H9 (cell line): ENCODE measurements around the gene HPCAL4. TPM values are rescaled to one million over a fixed set of nuclear protein-coding genes. Genes with fewer than 3 reads are reported as not detected.

Source experiments
- DNase-seq: peaks from one replicate; pipeline ENCODE4 v3.0.0-alpha.2; 2017
- H2AFZ ChIP-seq: one replicate; pipeline ENCODE4 v1.6.1; 2013; ENCODE audit warnings: mild to moderate bottlenecking, low read length, control low read depth, moderate library complexity
- H2AK5ac ChIP-seq: 2 replicates; pipeline ENCODE4 v1.6.1; 2013; ENCODE audit warnings: low read length, control low read depth, mixed read lengths; ENCODE audit not compliant: insufficient read length
- H2BK120ac ChIP-seq: one replicate; pipeline ENCODE4 v1.6.1; 2013; ENCODE audit warnings: low read depth, mild to moderate bottlenecking, low read length, control low read depth, inconsistent platforms; ENCODE audit not compliant: poor library complexity, severe bottlenecking
- H2BK12ac ChIP-seq: 2 replicates; pipeline ENCODE4 v1.6.1; 2013; ENCODE audit warnings: low read length, control low read depth, mixed read lengths, low read depth; ENCODE audit not compliant: insufficient read length
- H2BK15ac ChIP-seq: 2 replicates; pipeline ENCODE4 v1.6.1; 2013; ENCODE audit warnings: low read depth, low read length, control low read depth
- H2BK20ac ChIP-seq: one replicate; pipeline ENCODE4 v1.6.1; 2013; ENCODE audit warnings: low read depth, mild to moderate bottlenecking, low read length, control low read depth, inconsistent platforms; ENCODE audit not compliant: poor library complexity, severe bottlenecking
- H2BK5ac ChIP-seq: 2 replicates; pipeline ENCODE4 v1.6.1; 2013; ENCODE audit warnings: low read length, control low read depth, mixed read lengths; ENCODE audit not compliant: insufficient read length
- H3K14ac ChIP-seq: 2 replicates; pipeline ENCODE4 v1.6.1; 2013; ENCODE audit warnings: low read length, control low read depth; ENCODE audit not compliant: insufficient read depth
- H3K18ac ChIP-seq: 2 replicates; pipeline ENCODE4 v1.6.1; 2013; ENCODE audit warnings: low read depth, mild to moderate bottlenecking, mixed read lengths, low read length, control low read depth; ENCODE audit not compliant: insufficient read length
- H3K23ac ChIP-seq: 2 replicates; pipeline ENCODE4 v1.6.1; 2013; ENCODE audit warnings: low read length, control low read depth, mixed read lengths, low read depth; ENCODE audit not compliant: insufficient read length
- H3K23me2 ChIP-seq: 2 replicates; pipeline ENCODE4 v1.6.1; 2013; ENCODE audit warnings: low read depth, mild to moderate bottlenecking, mixed read lengths, low read length, control low read depth; ENCODE audit not compliant: insufficient read length, poor library complexity, severe bottlenecking
- H3K27ac ChIP-seq: 2 replicates; pipeline ENCODE4 v1.5.1; 2013; ENCODE audit warnings: low read length, control low read depth, mixed read lengths, low read depth; ENCODE audit not compliant: insufficient read length
- H3K27me3 ChIP-seq: 2 replicates; pipeline ENCODE4 v1.6.1; 2013; ENCODE audit warnings: low read length, control low read depth, inconsistent platforms; ENCODE audit not compliant: insufficient read depth
- H3K4ac ChIP-seq: 2 replicates; pipeline ENCODE4 v1.6.1; 2013; ENCODE audit warnings: low read depth, mild to moderate bottlenecking, control low read depth, inconsistent platforms, low read length, moderate library complexity
- H3K4me1 ChIP-seq: 2 replicates; pipeline ENCODE4 v1.6.1; 2013; ENCODE audit warnings: low read length, control low read depth, inconsistent platforms; ENCODE audit not compliant: insufficient read depth
- H3K4me2 ChIP-seq: 2 replicates; pipeline ENCODE4 v1.6.1; 2013; ENCODE audit warnings: low read length, control low read depth, mixed read lengths; ENCODE audit not compliant: insufficient read length, insufficient read depth
- H3K56ac ChIP-seq: 2 replicates; pipeline ENCODE4 v1.6.1; 2013; ENCODE audit warnings: low read depth, mild to moderate bottlenecking, mixed read lengths, low read length, control low read depth; ENCODE audit not compliant: insufficient read length
- H3K79me1 ChIP-seq: 2 replicates; pipeline ENCODE4 v1.6.1; 2013; ENCODE audit warnings: low read depth, mild to moderate bottlenecking, moderate library complexity, low read length, control low read depth, inconsistent platforms; ENCODE audit not compliant: insufficient read depth, poor library complexity, severe bottlenecking
- H3K79me2 ChIP-seq: 2 replicates; pipeline ENCODE4 v1.6.1; 2013; ENCODE audit warnings: low read length, control low read depth, inconsistent platforms; ENCODE audit not compliant: insufficient read depth
- H3K9ac ChIP-seq: 2 replicates; pipeline ENCODE4 v1.6.1; 2013; ENCODE audit warnings: low read length, control low read depth, mixed read lengths; ENCODE audit not compliant: insufficient read length; ENCODE audit errors: extremely low read depth
- H3K9me3 ChIP-seq: one replicate; pipeline ENCODE4 v1.6.1; 2013; ENCODE audit warnings: low read depth, low read length, inconsistent platforms; ENCODE audit not compliant: control insufficient read depth
- H3T11ph ChIP-seq: one replicate; pipeline ENCODE4 v1.6.1; 2013; ENCODE audit warnings: mild to moderate bottlenecking, low read length, control low read depth, inconsistent platforms
- H4K20me1 ChIP-seq: one replicate; pipeline ENCODE4 v1.6.1; 2013; ENCODE audit not compliant: control insufficient read depth, insufficient read length, insufficient read depth
- H4K5ac ChIP-seq: 2 replicates; pipeline ENCODE4 v1.6.1; 2013; ENCODE audit warnings: low read depth, mild to moderate bottlenecking, mixed read lengths, low read length, control low read depth; ENCODE audit not compliant: insufficient read length
- H4K8ac ChIP-seq: replicated peaks from 2 replicates; pipeline ENCODE4 v1.6.1; 2013; ENCODE audit warnings: low read length, control low read depth, mixed read lengths, low read depth; ENCODE audit not compliant: insufficient read length
- H4K91ac ChIP-seq: 2 replicates; pipeline ENCODE4 v1.6.1; 2013; ENCODE audit warnings: low read depth, mild to moderate bottlenecking, moderate library complexity, mixed read lengths, low read length, control low read depth; ENCODE audit not compliant: insufficient read length
- H3K27ac Mint-ChIP-seq, 3 experiments: 2 replicates in 2 of 3; 3 replicates in 1 of 3; pipeline ENCODE4 v1.8.0; 2020 to 2021; ENCODE audit warnings: mixed read lengths in 3 of 3, mild to moderate bottlenecking in 1 of 3, moderate library complexity in 1 of 3
- H3K27me3 Mint-ChIP-seq: 2 replicates; pipeline ENCODE4 v1.8.0; 2021; ENCODE audit warnings: low read depth, mild to moderate bottlenecking, moderate library complexity, mixed read lengths
- H3K36me3 Mint-ChIP-seq, 3 experiments: 2 replicates in 2 of 3; 3 replicates in 1 of 3; pipeline ENCODE4 v1.8.0; 2020 to 2021; ENCODE audit warnings: low read depth in 3 of 3, mixed read lengths in 3 of 3; ENCODE audit not compliant: insufficient read depth in 1 of 3
- H3K4me1 Mint-ChIP-seq, 2 experiments: 2 replicates each; pipeline ENCODE4 v1.8.0; 2020; ENCODE audit warnings: mixed read lengths in 2 of 2
- H3K4me3 Mint-ChIP-seq, 2 experiments: 2 replicates in 1 of 2; 3 replicates in 1 of 2; pipeline ENCODE4 v1.8.0; 2020 to 2021; ENCODE audit warnings: mild to moderate bottlenecking in 2 of 2, mixed read lengths in 2 of 2, moderate library complexity in 1 of 2
- H3K9me3 Mint-ChIP-seq, 2 experiments: 2 replicates in 1 of 2; 3 replicates in 1 of 2; pipeline ENCODE4 v1.8.0; 2020; ENCODE audit warnings: mild to moderate bottlenecking in 2 of 2, mixed read lengths in 2 of 2, moderate library complexity in 1 of 2
- WGBS: extraction: QIAGEN DNeasy Blood & Tissue Kit; methylation state at CpG from one replicate; pipeline ENCODE4 v1.1.7; 2013; ENCODE audit warnings: missing lambda C conversion rate, low lambda C conversion rate, mixed read lengths; ENCODE audit not compliant: insufficient read length; ENCODE audit errors: extremely low coverage; 5-methylcytosine and 5-hydroxymethylcytosine counted together
- total RNA-seq: library from RNA; stranded (reverse); gene quantifications from 2 replicates; pipeline ENCODE4 v1.2.1, GENCODE V29; 2021
- TF ChIP-seq, protein P1 (sequence below): fragments of 200-600 bp; sonication (generic); conservative IDR thresholded peaks from 3 replicates; pipeline ENCODE4 v1.8.0; 2021; ENCODE audit warnings: antibody characterized with exemption, mild to moderate bottlenecking

Gene HPCAL4
- total RNA-seq, 1 experiment from 2014 or later: 0.15 TPM

DNA sequence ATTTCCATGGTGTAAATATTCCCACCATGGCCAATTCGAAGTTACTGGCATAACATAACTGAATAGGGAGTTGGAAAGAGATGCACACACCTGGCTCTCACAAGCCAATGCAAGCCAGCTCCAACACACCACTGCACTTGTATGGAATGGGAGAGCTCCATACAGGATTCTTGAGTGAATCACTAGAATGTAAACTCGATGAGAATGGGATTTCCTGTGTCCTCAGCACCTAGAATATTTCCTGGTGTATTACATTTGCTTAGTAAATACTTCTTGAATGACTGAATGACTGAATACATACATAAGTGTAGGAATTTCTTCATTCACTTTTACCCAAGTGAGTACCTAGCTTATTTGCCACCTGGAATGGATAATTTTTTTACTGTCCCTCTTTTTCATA, 31.3 kb upstream of the HPCAL4 start:
- H3K9me3 Mint-ChIP-seq: no peaks in the 10 kb centered on the region; a peak in 1 of 5 replicates
- no peak overlapping the region for H2BK15ac ChIP-seq

More for the DNA sequence above, 31.3 kb upstream of the HPCAL4 start:
- Histone ChIP-seq H3K18ac (no peak overlapping the region), H3K9ac (no peak overlapping the region), H3K4me1 (no peaks in the 10 kb centered on the region), H3K4me2 (no peak overlapping the region), H3K9me3 (no peaks in the 10 kb centered on the region), H3K27me3 (peaks cover 23% of the 10 kb centered on the region), H2AK5ac (no peak overlapping the region), H2BK5ac (no peak overlapping the region), H2BK12ac (no peak overlapping the region), H3K27ac (no peak overlapping the region), H3K56ac (no peak overlapping the region), H3T11ph (no peak overlapping the region), H2BK20ac (no peak overlapping the region), H3K23me2 (no peaks in the 10 kb centered on the region), H3K4ac (no peak overlapping the region), H2BK120ac (no peak overlapping the region), H2AFZ (no peak overlapping the region), H3K23ac (no peak overlapping the region), H4K91ac (no peak overlapping the region), H4K5ac (no peak overlapping the region), H3K14ac (no peak overlapping the region), H4K20me1 (no peaks in the 10 kb centered on the region), H4K8ac (no peak overlapping the region), H3K79me1 (no peaks in the 10 kb centered on the region), H3K79me2 (no peaks in the 10 kb centered on the region)
- Mint-ChIP-seq H3K4me3 (no peak overlapping the region), H3K27me3 (peaks cover 95% of the 10 kb centered on the region), H3K4me1 (no peaks in the 10 kb centered on the region), H3K36me3 (no peaks in the 10 kb centered on the region), H3K27ac (no peak overlapping the region)
- no CpG with 5 or more reads among the region's 2 CpGs for WGBS
- TF ChIP-seq, protein P1, sequence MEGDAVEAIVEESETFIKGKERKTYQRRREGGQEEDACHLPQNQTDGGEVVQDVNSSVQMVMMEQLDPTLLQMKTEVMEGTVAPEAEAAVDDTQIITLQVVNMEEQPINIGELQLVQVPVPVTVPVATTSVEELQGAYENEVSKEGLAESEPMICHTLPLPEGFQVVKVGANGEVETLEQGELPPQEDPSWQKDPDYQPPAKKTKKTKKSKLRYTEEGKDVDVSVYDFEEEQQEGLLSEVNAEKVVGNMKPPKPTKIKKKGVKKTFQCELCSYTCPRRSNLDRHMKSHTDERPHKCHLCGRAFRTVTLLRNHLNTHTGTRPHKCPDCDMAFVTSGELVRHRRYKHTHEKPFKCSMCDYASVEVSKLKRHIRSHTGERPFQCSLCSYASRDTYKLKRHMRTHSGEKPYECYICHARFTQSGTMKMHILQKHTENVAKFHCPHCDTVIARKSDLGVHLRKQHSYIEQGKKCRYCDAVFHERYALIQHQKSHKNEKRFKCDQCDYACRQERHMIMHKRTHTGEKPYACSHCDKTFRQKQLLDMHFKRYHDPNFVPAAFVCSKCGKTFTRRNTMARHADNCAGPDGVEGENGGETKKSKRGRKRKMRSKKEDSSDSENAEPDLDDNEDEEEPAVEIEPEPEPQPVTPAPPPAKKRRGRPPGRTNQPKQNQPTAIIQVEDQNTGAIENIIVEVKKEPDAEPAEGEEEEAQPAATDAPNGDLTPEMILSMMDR: no peak
- no peak for DNase-seq
